GM18870 (cell line): ENCODE data around the gene ELAVL2.

Experiments
- ATAC-seq: cut with Tn5 transposase; IDR thresholded peaks from one replicate; pipeline ENCODE4 v1.9.1; 2021; ENCODE audit warnings: moderate library complexity; ENCODE audit not compliant: unreplicated experiment

ELAVL2 gene

DNA sequence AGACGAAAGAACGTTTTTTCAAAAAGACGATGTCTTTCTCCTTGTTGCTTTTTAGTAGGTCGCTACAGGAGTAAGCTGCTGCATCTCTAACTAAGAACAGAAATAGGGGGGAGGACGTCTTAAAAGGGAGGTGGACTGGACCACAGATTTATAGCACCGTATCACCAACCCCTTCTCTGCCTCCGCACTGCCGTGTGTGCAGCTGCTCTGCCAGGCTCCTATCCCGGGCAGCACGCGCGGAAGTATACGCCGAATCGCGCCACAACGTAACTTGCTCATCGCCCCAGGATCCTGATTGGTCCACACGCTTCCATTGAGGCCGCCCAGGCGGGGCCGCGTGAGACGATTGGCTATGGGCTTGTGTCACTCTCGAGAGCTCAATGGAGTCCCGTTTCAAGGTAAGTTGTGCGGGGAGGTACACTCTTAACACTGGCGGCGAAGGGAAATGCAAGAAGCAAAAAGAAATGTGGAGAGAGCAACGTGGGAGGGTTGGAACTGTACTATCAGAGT is at the start of gene ELAVL2:
ELAVL2 (minus strand) TSS at position 121 of the 510 bp plus-strand sequence. CDS start 64,006 bp downstream, outside the sequence.
- peak; percentile 60 for ATAC-seq

- ATAC-seq: no peak
Observed at GRCh38 chr9:23858234-23858633, 32.2 kb upstream of the ELAVL2 start.

DNA sequence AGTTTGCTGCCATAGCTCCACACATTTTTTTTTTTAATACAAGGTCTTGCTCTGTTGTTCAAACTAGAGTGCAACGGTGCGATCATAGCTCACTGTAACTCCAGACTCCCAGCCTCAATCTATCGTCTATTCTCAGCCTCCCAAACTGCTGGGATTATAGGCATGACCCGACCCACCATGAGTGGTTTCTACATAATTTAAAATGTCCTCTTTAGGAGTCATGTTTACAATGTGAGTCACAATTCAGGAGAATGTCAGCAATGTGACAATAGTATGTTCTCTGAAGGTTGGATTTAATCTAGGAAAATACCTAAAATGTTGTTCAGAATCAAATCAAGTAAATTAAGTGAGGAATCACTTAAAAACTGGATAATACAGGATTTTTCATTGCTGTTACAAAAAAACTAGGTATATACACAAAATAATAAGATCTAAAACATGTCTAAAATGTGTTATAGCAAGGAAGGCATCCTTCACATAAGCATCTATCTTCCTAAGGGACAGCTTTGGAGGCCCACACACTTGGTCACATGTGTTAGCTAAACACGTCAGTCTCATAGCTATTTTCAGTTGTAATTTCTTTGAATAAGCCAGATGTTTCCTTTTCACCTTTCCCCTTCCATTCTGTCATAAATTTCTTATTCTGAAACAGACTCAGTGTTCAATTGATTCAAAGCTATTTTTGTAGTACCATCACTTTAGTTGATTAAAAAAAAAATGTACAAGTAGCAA is 30.0 kb upstream of the ELAVL2 start:
- no peak for ATAC-seq

DNA sequence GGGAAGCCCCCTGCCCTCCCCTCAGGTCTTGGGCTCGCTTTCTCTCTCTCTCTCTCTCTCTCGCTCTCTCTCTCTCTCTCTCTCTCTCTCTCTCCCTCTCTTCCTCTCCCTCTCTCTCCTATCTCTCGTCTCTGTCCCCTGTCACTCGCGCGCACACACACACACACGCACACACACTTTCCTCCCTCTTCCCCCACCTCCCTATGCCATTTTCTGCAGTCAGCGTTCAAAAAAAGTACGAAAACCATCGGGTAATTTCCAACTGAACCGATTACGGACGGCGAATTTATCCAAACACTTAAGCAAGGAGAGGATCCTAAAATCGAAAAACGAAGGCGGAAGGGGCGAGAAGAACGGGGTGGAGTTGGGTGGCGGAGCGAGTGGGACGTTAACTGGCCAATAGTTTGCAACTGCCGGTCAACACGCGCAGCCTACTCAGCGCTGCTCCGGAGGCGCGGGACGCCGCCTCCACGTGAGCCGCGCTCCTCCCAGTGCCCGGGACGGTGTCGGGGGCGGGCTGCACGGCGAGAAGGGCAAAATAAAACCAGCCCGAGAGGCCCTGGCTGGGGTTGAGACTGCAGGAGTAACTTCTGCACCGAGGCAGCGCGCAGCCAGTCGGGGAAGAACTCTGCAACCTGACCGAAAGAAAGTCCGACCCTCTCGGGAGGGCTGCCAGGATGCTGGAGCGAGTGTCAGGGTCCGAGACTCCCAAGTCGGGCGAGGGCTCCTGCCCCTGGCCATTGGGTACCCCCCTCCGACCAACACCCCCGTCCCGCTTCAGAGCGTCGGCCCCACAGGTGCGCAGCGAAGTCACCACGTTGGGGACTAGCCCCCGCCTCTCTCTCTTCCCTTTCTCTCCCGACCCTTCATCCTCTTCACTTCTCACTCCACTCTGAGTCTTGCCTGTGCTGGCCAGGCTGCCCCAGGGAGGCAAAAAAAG is 24.9 kb upstream of the ELAVL2 start:
- ATAC-seq: no peak

- no peak for ATAC-seq
Observed at GRCh38 chr9:23850242-23850689, 24.2 kb upstream of the ELAVL2 start.

- no peak for ATAC-seq
Observed at GRCh38 chr9:23849379-23850035, 23.5 kb upstream of the ELAVL2 start.

GRCh38 chr9:23842565-23843129 is 16.6 kb upstream of the ELAVL2 start:
- no peak for ATAC-seq

DNA sequence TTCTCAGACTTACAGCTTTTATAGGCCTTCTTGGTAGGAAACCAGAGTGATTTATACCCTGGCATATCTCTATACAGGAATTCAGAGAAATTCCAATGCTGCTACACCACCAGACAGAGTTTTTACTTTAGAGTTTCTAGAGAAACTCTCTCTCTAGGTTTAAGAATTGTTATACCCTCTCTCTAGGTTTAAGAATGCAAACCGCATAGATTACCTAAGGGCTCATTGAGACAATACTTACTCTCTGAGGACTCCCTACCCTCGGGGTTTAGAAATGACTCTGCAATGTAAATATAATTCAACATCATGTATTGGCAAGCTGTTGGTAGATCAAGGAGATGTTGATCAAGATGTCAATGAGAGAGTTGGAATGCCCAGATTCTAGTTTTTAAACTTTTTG is 15.3 kb upstream of the ELAVL2 start:
- ATAC-seq: no peak

DNA sequence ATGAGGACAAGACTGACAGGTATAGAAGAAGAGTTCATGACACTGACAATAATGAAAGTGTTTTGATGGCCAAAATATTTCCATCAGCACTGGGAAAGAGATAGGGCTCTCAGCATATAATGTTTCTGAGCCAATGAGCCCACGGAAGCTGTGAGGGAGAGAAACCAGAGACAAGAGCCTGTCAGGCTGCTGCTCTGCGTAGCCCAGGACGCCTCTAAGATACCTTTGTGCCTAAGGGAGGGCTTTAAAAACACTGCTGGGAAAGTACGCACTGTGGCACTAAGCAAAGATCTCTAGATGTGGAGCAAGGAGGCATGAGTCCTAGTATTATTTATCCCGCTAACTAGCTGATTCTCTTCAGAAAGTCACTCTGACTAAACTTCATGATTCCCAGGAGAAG is 11.0 kb upstream of the ELAVL2 start:
- no peak for ATAC-seq

DNA sequence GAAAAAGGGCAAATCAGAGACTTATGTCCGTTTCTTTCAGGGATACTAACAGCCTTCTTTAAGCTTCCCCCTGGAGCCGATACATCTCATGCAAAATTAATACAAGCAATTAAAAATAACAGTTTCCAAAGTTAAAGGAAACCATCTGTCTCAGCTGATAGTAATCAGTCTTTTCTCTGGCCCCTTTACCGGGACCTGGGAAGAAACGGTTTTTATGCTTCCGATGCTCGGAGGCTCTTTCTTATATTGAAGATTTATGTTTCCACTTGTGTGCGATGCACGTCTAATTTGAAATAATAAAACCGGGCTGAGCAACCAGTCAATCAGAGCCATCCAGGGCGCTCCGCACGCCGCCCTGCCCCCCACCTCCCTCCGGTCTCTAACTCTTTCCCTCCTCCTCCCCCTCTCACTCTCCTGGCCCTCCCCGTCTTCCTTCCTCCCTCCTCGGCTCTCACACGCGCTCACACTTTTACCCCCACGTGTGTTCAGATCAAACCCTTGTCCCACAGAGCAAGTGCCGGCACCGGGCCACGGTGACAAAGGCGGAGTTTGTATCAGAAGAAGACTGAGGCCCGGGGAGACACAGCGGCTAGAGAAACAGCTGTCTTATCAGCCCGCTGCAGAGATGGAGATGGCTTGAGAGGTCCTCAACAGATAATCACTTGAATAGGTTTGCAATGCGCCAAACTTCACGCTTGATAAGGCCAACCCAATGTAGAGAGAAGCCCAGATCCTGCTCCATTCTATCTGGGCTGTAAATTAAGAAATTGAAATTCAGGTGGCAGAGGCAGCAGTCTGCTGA is 5.1 kb upstream of the ELAVL2 start:
- no peak for ATAC-seq

DNA sequence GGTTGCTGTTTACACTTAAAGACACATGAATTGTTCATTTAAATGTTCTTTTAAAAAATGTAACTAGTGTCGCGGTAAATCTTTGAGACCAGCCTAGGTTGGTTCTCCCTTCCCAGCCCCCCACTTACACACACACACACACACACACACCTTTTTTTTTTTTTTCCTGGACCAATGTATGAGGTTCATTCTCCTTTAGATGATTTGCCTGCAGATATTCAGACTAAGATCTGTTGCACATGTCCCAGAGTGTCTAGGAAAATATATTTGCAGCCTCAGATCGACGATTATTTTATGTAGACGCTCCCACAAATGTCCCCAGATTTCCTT is 4.4 kb upstream of the ELAVL2 start:
- ATAC-seq: no peak

DNA sequence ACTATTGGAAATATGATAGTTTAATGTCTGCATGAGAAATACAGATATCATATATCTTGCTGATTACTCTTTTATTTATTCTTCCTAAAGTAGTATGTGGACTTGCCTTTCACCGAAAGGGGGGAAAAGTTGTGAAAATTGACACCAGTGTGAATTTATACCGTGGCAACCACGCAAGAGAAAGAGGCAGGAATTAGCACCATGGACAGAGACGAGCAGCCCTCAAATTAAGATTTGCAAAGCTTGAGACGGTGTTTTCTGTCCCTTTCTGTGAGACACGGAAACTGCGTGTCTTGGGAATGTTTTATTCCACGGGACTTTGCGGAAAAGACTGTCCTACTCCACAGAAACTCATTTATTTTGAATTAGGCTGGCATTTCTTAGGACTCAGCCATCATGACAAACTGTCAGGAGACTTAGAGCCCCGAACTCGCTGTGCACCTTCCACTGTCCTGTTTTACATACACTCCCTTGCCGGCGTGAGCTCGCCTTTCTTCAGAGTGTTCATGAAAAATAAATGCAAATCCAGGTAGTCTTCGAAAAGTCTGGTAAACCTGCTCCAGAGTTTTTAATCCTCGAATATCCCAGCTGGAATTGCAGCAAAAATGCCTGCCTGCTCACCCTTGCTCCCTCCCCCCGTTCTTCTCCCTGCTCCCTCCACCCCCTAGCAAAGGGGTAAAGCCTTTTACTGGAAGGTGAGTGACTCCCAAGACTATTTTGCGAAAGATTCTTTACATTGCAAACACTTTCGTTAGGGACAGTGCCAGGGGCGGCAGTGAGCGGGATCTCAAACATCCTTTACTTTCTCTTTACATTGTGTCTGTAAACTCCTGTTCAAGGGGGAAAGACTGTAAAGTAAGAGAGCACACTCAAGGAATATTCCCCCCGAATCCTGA is 3.8 kb upstream of the ELAVL2 start:
- ATAC-seq: no peak

DNA sequence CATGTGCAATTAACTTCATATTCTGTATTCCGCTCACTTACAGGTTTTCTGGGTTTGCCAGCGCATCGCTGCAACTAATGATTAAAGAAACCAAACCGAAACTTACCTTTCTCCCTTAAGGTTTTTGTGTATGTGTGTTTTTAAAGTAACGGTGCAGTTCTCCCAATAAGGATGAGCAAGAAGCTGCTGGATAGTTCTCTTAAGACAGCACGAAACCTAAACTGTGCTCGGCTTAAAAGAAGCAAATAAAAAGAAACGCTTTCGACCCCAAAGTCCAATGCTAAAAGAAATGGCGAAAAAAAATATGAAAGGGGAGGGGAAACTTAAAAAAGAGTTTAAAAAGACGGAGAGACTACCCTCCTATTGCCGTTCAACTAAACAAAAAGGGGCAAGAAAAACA is 340 bp downstream of the ELAVL2 start:
- no peak for ATAC-seq

- no peak for ATAC-seq
Observed at GRCh38 chr9:23824830-23825591, 1.0 kb downstream of the ELAVL2 start.

GRCh38 chr9:23823986-23824829 is 1.8 kb downstream of the ELAVL2 start:
- ATAC-seq: no peak

- ATAC-seq: no peak
Observed at GRCh38 chr9:23823269-23823668, 2.8 kb downstream of the ELAVL2 start.
